ENCODE results near the gene MRPS25. TPM values are rescaled to one million over a fixed set of nuclear protein-coding genes. Genes with fewer than 3 reads are reported as not detected.

The MRPS25 gene
- total RNA-seq, 4 donors from 2014 or later = 22.3 to 46.8 (median 29.2) TPM

- Histone ChIP-seq H3K36me3 (peaks cover 64% of the 10 kb centered on the region), H3K4me3 (no peak overlapping the region), H3K27ac (no peak overlapping the region), H3K9me3 (no peaks in the 10 kb centered on the region), H3K27me3 (no peaks in the 10 kb centered on the region), H3K4me1 (no peaks in the 10 kb centered on the region)
- DNase-seq (ENCODE audit: low spot score in 2 of 2) = no peak
- 98% methylated on average over 4 of the region's 4 CpGs for WGBS
- no peak for TF ChIP-seq POLR2AphosphoS5 (IDR thresholded peaks at IDR 0.05)
- no peak for TF ChIP-seq EP300 (IDR thresholded peaks at IDR 0.05)
- no peak for TF ChIP-seq CTCF (IDR thresholded peaks at IDR 0.05)
- TF ChIP-seq POLR2A (IDR thresholded peaks at IDR 0.05) = no peak
These were observed 11.6 kb downstream of the MRPS25 start for GRCh38 chr3:15053541-15053940.

- Histone ChIP-seq H3K36me3 (peaks cover 64% of the 10 kb centered on the region), H3K4me1 (no peaks in the 10 kb centered on the region), H3K4me3 (no peak overlapping the region), H3K9me3 (no peaks in the 10 kb centered on the region), H3K27ac (no peak overlapping the region), H3K27me3 (no peaks in the 10 kb centered on the region)
- TF ChIP-seq POLR2A (IDR thresholded peaks at IDR 0.05) (no peak), CTCF (IDR thresholded peaks at IDR 0.05) (no peak), EP300 (IDR thresholded peaks at IDR 0.05) (no peak), POLR2AphosphoS5 (IDR thresholded peaks at IDR 0.05) (no peak)
- WGBS = 91% methylated on average over 14 of the region's 14 CpGs
- no peak for DNase-seq (ENCODE audit: low spot score in 2 of 2)
These were observed 12.5 kb downstream of the MRPS25 start for GRCh38 chr3:15052335-15053242.

GRCh38 chr3:15051531-15051930, 13.6 kb downstream of the MRPS25 start:
- Histone ChIP-seq H3K9me3 (no peaks in the 10 kb centered on the region), H3K4me3 (no peak overlapping the region), H3K27ac (no peak overlapping the region), H3K36me3 (peaks cover 64% of the 10 kb centered on the region), H3K4me1 (no peaks in the 10 kb centered on the region), H3K27me3 (no peaks in the 10 kb centered on the region)
- no peak for DNase-seq (ENCODE audit: low spot score in 2 of 2)
- WGBS = 83% methylated on average over 1 of the region's 1 CpG
- TF ChIP-seq POLR2AphosphoS5 (IDR thresholded peaks at IDR 0.05) = no peak
- TF ChIP-seq CTCF (IDR thresholded peaks at IDR 0.05) = peak in 1 of 2 donors; percentile 50

GRCh38 chr3:15050405-15051092, 14.6 kb downstream of the MRPS25 start:
- Histone ChIP-seq H3K4me3 (no peak overlapping the region), H3K4me1 (no peaks in the 10 kb centered on the region), H3K27ac (no peak overlapping the region), H3K9me3 (no peaks in the 10 kb centered on the region), H3K27me3 (no peaks in the 10 kb centered on the region), H3K36me3 (peaks cover 70% of the 10 kb centered on the region)
- WGBS = 99% methylated on average over 3 of the region's 3 CpGs
- no peak for DNase-seq (ENCODE audit: low spot score in 2 of 2)
- no peak for TF ChIP-seq POLR2A (IDR thresholded peaks at IDR 0.05)
- TF ChIP-seq EP300 (IDR thresholded peaks at IDR 0.05) = no peak
- no peak for TF ChIP-seq POLR2AphosphoS5 (IDR thresholded peaks at IDR 0.05)
- TF ChIP-seq CTCF (IDR thresholded peaks at IDR 0.05) = no peak

- 100% methylated on average over 2 of the region's 2 CpGs for WGBS
- Histone ChIP-seq H3K36me3 (peaks cover 80% of the 10 kb centered on the region), H3K27me3 (no peaks in the 10 kb centered on the region), H3K9me3 (no peaks in the 10 kb centered on the region), H3K27ac (no peak overlapping the region), H3K4me3 (no peak overlapping the region), H3K4me1 (no peaks in the 10 kb centered on the region)
- no peak for DNase-seq (ENCODE audit: low spot score in 2 of 2)
- TF ChIP-seq POLR2A (IDR thresholded peaks at IDR 0.05) (no peak), POLR2AphosphoS5 (IDR thresholded peaks at IDR 0.05) (no peak), EP300 (IDR thresholded peaks at IDR 0.05) (no peak), CTCF (IDR thresholded peaks at IDR 0.05) (no peak)
These were observed 15.5 kb downstream of the MRPS25 start for GRCh38 chr3:15049584-15049983.

Measured in suprapubic skin (tissue), 4 donors.